GM12878 (cell line): Measurements from ENCODE around the gene LRRC56. TPM values are rescaled to one million over a fixed set of nuclear protein-coding genes. Genes with fewer than 3 reads are reported as not detected.

Source experiments
- ATAC-seq: fragments of 200-7000 bp; cut with Tn5 transposase; 3 replicates; pipeline ENCODE4 v1.9.1; 2020; ENCODE audit warnings: mild to moderate bottlenecking, moderate library complexity
- BruUV-seq: library from RNA; stranded (reverse); fragments of 400-500 nt; replicated peaks from 2 replicates; lab custom pipeline; 2021; lab: Mats Ljungman, UMichigan
- CTCF ChIA-PET: fragments of 300-600 bp; sonication (Branson Sonifier 250); formaldehyde crosslinking; extraction: SDS; loops from one replicate; lab custom pipeline; 2021; ENCODE audit warnings: inconsistent platforms; lab: Yijun Ruan, JAX
- POLR2A ChIA-PET: fragments of 350-600 bp; formaldehyde crosslinking; extraction: SDS; loops from one replicate; lab custom pipeline; 2021; ENCODE audit warnings: inconsistent platforms; lab: Charles Lee
- RAD21 ChIA-PET: fragments of 300-600 bp; sonication (Branson Sonifier 250); formaldehyde crosslinking; loops from one replicate; lab custom pipeline; 2023; ENCODE audit warnings: antibody characterized with exemption; ENCODE audit not compliant: unreplicated experiment; lab: Charles Lee
- SMC1A ChIA-PET: fragments of 300-600 bp; sonication (Branson Sonifier 250); formaldehyde crosslinking; loops from one replicate; lab custom pipeline; 2023; ENCODE audit not compliant: unreplicated experiment, uncharacterized antibody; lab: Charles Lee
- DNase-seq: peaks from one replicate; pipeline ENCODE4 v3.0.0-alpha.2; 2011; ENCODE audit warnings: low read depth, low spot score
- FAIRE-seq: peaks from 3 replicates; lab custom pipeline; 2011; peaks lifted over from hg19 to GRCh38; lab: Jason Lieb, UNC
- H2AFZ ChIP-seq: 2 replicates; pipeline ENCODE4 v1.6.0; 2011; ENCODE audit warnings: low read depth, low read length, control low read depth; ENCODE audit not compliant: control insufficient read depth
- H3K27ac ChIP-seq: 2 replicates; pipeline ENCODE4 v1.5.1; 2011; ENCODE audit warnings: control low read depth; ENCODE audit not compliant: control insufficient read depth, insufficient read depth
- H3K27me3 ChIP-seq, 2 experiments: replicated peaks in 1 of 2; 2 replicates each; pipeline versions ENCODE4 v1.6.0 to v1.6.1; 2011; ENCODE audit warnings: low read length in 1 of 2; ENCODE audit not compliant: control insufficient read depth in 2 of 2, insufficient read depth in 2 of 2
- H3K36me3 ChIP-seq, 2 experiments: 2 replicates each; pipeline ENCODE4 v1.5.1; 2011; ENCODE audit warnings: low read length in 1 of 2; ENCODE audit not compliant: control insufficient read depth in 2 of 2, insufficient read depth in 2 of 2
- H3K4me1 ChIP-seq: 2 replicates; pipeline ENCODE4 v1.6.1; 2011; ENCODE audit warnings: mild to moderate bottlenecking, low read length, moderate library complexity, mixed read lengths; ENCODE audit not compliant: control insufficient read depth, insufficient read depth
- H3K4me2 ChIP-seq: 2 replicates; pipeline ENCODE4 v1.6.0; 2011; ENCODE audit warnings: control low read depth; ENCODE audit not compliant: control insufficient read depth, insufficient read depth
- H3K4me3 ChIP-seq: fragments of 200-600 bp; sonication (generic); 2 replicates; pipeline ENCODE4 v1.5.1; 2016
- H3K79me2 ChIP-seq: 2 replicates; pipeline ENCODE4 v1.6.0; 2011; ENCODE audit warnings: low read length; ENCODE audit not compliant: control insufficient read depth, insufficient read depth
- H3K9ac ChIP-seq: 2 replicates; pipeline ENCODE4 v1.8.0; 2011; ENCODE audit warnings: low read length, control low read depth, mixed read lengths; ENCODE audit not compliant: control insufficient read depth, insufficient read depth
- H3K9me3 ChIP-seq: replicated peaks from 3 replicates; pipeline ENCODE4 v1.5.1; 2011; ENCODE audit warnings: mild to moderate bottlenecking, low read length; ENCODE audit not compliant: control insufficient read depth, insufficient read depth
- H4K20me1 ChIP-seq: 2 replicates; pipeline ENCODE4 v1.6.0; 2011; ENCODE audit not compliant: control insufficient read depth, insufficient read depth
- BCL3 ChIP-seq: IDR thresholded peaks from 2 replicates; pipeline ENCODE4 v1.6.1; 2011; ENCODE audit warnings: borderline replicate concordance, low read depth, mild to moderate bottlenecking, moderate library complexity, low read length; ENCODE audit not compliant: insufficient read depth, poor library complexity, severe bottlenecking
- BMI1 ChIP-seq: fragments of 450-650 bp; IDR thresholded peaks from 2 replicates; pipeline ENCODE4 v1.6.1; 2016; ENCODE audit warnings: mild to moderate bottlenecking, moderate library complexity, borderline replicate concordance
- ETV6 ChIP-seq, 2 experiments: fragments of 450-650 bp in 1 of 2; IDR thresholded peaks in 1 of 2; conservative IDR thresholded peaks in 1 of 2; 2 replicates each; pipeline ENCODE4 v1.6.1; 2014; ENCODE audit warnings: antibody characterized with exemption in 1 of 2, borderline replicate concordance in 1 of 2, low read depth in 1 of 2, mild to moderate bottlenecking in 1 of 2, moderate library complexity in 1 of 2
- JUND ChIP-seq: IDR thresholded peaks from 2 replicates; pipeline ENCODE4 v1.6.1; 2012; ENCODE audit warnings: low read depth, mild to moderate bottlenecking, low read length, improper control_type of control experiment, moderate library complexity
- MYB ChIP-seq: fragments of 150-350 bp; IDR thresholded peaks from 2 replicates; pipeline ENCODE4 v1.6.1; 2014; ENCODE audit warnings: mild to moderate bottlenecking, low read depth, low read length, borderline replicate concordance
- NR2C1 ChIP-seq: fragments of 450-650 bp; IDR thresholded peaks from 2 replicates; pipeline ENCODE4 v1.6.1; 2017; ENCODE audit warnings: antibody characterized with exemption, mild to moderate bottlenecking, moderate library complexity
- PKNOX1 ChIP-seq: fragments of 450-650 bp; IDR thresholded peaks from 2 replicates; pipeline ENCODE4 v1.6.1; 2016; ENCODE audit warnings: mild to moderate bottlenecking
- RB1 ChIP-seq: fragments of 450-650 bp; formaldehyde crosslinking; IDR thresholded peaks from 2 replicates; pipeline ENCODE4 v1.6.1; 2017; ENCODE audit warnings: mild to moderate bottlenecking, borderline replicate concordance
- SMC3 ChIP-seq: IDR thresholded peaks from 2 replicates; pipeline ENCODE4 v1.6.1; 2011; ENCODE audit warnings: low read length, improper control_type of control experiment, borderline replicate concordance
- STAT3 ChIP-seq: IDR thresholded peaks from 2 replicates; pipeline ENCODE4 v1.6.1; 2011; ENCODE audit warnings: low read depth, low read length, improper control_type of control experiment
- TARDBP ChIP-seq: IDR thresholded peaks from 2 replicates; pipeline ENCODE4 v1.6.1; 2016; ENCODE audit warnings: borderline replicate concordance
- ZNF217 ChIP-seq: fragments of 450-650 bp; IDR thresholded peaks from 2 replicates; pipeline ENCODE4 v1.6.1; 2017; ENCODE audit warnings: antibody characterized with exemption, mild to moderate bottlenecking
- ZZZ3 ChIP-seq: IDR thresholded peaks from 2 replicates; pipeline ENCODE4 v1.6.1; 2011; ENCODE audit warnings: low read depth; ENCODE audit not compliant: control insufficient read depth, insufficient read length
- WGBS: methylation state at CpG from one replicate; pipeline ENCODE4 v1.1.6; 2016; ENCODE audit warnings: low lambda C conversion rate; ENCODE audit not compliant: insufficient replicate concordance, insufficient coverage; ENCODE audit errors: missing lambda C conversion rate; 5-methylcytosine and 5-hydroxymethylcytosine counted together
- in situ Hi-C: fragments of 300-500 bp; cut with MboI; formaldehyde crosslinking; loops from 9 replicates; pipeline ENCODE4 v1.14.3; 2018; ENCODE audit warnings: mixed read lengths
- intact Hi-C: fragments of 100-400 bp; cut with micrococcal nuclease; formaldehyde crosslinking; loops from one replicate; pipeline ENCODE4 v1.14.2; 2022; ENCODE audit not compliant: unreplicated experiment
- polyA plus RNA-seq, 11 experiments: library from polyadenylated mRNA; depleted of rRNA in 4 of 11; unstranded in 6 of 11; stranded (reverse) in 5 of 11; fragments of >200 nt; fragmentation: Nextera tagmentation in 4 of 11; fragmentation: Illumina TruSeq in 1 of 11; extraction: Ambion mirVana in 4 of 11; extraction: Trizol in 1 of 11; gene quantifications; 1 replicate in 1 of 11; 2 replicates in 10 of 11; pipeline versions ENCODE4 v1.2.1 to v1.2.3, GENCODE V29; 2011 to 2016; ENCODE audit warnings: inconsistent platforms in 2 of 11, missing spikeins in 2 of 11, low read depth in 1 of 11
- total RNA-seq, 4 experiments: library from RNA; depleted of rRNA in 3 of 4; stranded (reverse); fragments of >200 nt in 3 of 4; fragmentation: Illumina TruSeq in 1 of 4; extraction: Trizol in 1 of 4; gene quantifications; 2 replicates each; pipeline versions ENCODE4 v1.2.1 to v1.2.3, GENCODE V29; 2013 to 2021

LRRC56 gene
- total and polyA plus RNA-seq, 10 of the 15 experiments (the other 5 are each of a cell fraction or from before 2014, with no cell fraction given), result 0.02 to 1.9 (median 0.75) TPM; not detected in 1

GRCh38 chr11:494761-495536 is 42.4 kb upstream of the LRRC56 start:
- BruUV-seq, result no TSS peak

GRCh38 chr11:495537-495931 is 41.8 kb upstream of the LRRC56 start:
- CTCF ChIA-PET, result no interaction called here
- Histone ChIP-seq H3K27me3 (no peaks in the 10 kb centered on the region), H3K4me1 (no peaks in the 10 kb centered on the region; the same call in 1 of the 2 replicates), H3K4me2 (no peak overlapping the region), H3K9me3 (no peaks in the 10 kb centered on the region), H3K4me3 (no peak overlapping the region), H3K79me2 (no peaks in the 10 kb centered on the region), H3K9ac (no peak overlapping the region), H4K20me1 (no peaks in the 10 kb centered on the region), H2AFZ (no peak overlapping the region), H3K36me3 (peaks cover 16 to 46% of the 10 kb centered on the region in 2 experiments), H3K27ac (no peak overlapping the region)
- RAD21 ChIA-PET, result no interaction called here
- intact Hi-C loops, result no loop called here
- FAIRE-seq (no peak), DNase-seq (no peak), ATAC-seq (no peak)
- POLR2A ChIA-PET, result no interaction called here
- SMC1A ChIA-PET, result no interaction called here
- in situ Hi-C loops, result no loop called here
- WGBS, result 68% methylated on average over 10 of the region's 10 CpGs
- no TSS peak for BruUV-seq
- TF ChIP-seq TARDBP, result no peak
- TF ChIP-seq JUND, result no peak
- TF ChIP-seq BMI1, result no peak
- TF ChIP-seq NR2C1, result no peak
- TF ChIP-seq BCL3, result no peak
- TF ChIP-seq RB1, result no peak
- TF ChIP-seq ETV6 (conservative IDR thresholded peaks at IDR 0.05 in 1 of 2, IDR thresholded peaks at IDR 0.05 in 1 of 2; ENCODE audit: borderline replicate concordance in 1 of 2, low read depth in 1 of 2), result no peak
- TF ChIP-seq ZZZ3, result no peak
- no peak for TF ChIP-seq STAT3
- no peak for TF ChIP-seq SMC3

More at GRCh38 chr11:494761-495536, 42.4 kb upstream of the LRRC56 start:
- no peaks in the 10 kb centered on the region for H3K79me2 ChIP-seq
- ChIA-PET CTCF (no interaction called here), RAD21 (no interaction called here), POLR2A (no interaction called here), SMC1A (no interaction called here)
- no peaks in the 10 kb centered on the region for H3K4me1 ChIP-seq
- in situ Hi-C loops, result no loop called here
- WGBS, result 92% methylated on average over 35 of the region's 37 CpGs
- no peaks in the 10 kb centered on the region for H3K27me3 ChIP-seq
- no peak for DNase-seq
- TF ChIP-seq ZNF217 (no peak), PKNOX1 (0 out of 2 replicates have a peak, but pooled peaks have one; percentile 20), MYB (no peak)
- H2AFZ ChIP-seq, result no peak overlapping the region
- no peak overlapping the region for H3K9ac ChIP-seq
- H3K4me3 ChIP-seq, result no peak overlapping the region
- no peaks in the 10 kb centered on the region for H3K9me3 ChIP-seq
- no peak overlapping the region for H3K27ac ChIP-seq
- intact Hi-C loops, result no loop called here
- H3K4me2 ChIP-seq, result no peak overlapping the region
- H4K20me1 ChIP-seq, result no peaks in the 10 kb centered on the region
- ATAC-seq, result no peak
- peaks cover 16 to 41% of the 10 kb centered on the region in 2 experiments for H3K36me3 ChIP-seq
- no peak for FAIRE-seq
